PC-9 (cell line): ENCODE data around the gene ANKIB1.

Experiments
- EZH2 ChIP-seq: fragments of 200-600 bp; sonication (generic); IDR thresholded peaks from 2 replicates; pipeline ENCODE4 v1.8.0; 2017; ENCODE audit warnings: antibody characterized with exemption, low read depth
- TF ChIP-seq, protein P1 (sequence below): fragments of 200-600 bp; sonication (generic); conservative IDR thresholded peaks from 2 replicates; pipeline ENCODE4 v1.6.1; 2017; ENCODE audit warnings: mixed run types, antibody characterized with exemption, mild to moderate bottlenecking, moderate library complexity

DNA sequence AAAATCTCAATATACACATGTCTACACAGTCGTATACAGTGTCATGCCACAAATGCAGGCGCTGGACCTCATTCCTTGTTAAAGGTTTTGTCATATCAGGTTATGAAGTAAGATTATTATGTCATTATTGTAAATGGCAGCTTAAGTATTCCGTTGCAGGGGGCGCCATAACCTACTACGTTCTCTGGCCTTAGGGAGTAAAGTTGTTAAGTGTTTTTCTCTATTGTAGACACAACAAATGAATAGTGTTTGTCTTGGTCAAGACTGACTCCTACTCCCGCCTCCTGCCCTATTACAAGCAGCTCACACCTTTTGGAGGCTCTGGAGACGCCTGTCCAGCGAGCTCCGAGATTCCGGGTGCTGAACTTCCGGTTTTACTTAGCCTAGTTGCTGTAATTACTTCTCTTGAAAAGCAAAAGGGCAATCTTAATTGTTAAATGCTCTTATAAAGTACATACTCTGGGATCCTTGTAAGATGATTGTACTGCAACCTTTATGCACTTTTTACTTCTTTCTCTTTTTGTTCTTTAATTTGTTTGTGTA, 202.5 kb downstream of the ANKIB1 start:
- TF ChIP-seq, protein P1, sequence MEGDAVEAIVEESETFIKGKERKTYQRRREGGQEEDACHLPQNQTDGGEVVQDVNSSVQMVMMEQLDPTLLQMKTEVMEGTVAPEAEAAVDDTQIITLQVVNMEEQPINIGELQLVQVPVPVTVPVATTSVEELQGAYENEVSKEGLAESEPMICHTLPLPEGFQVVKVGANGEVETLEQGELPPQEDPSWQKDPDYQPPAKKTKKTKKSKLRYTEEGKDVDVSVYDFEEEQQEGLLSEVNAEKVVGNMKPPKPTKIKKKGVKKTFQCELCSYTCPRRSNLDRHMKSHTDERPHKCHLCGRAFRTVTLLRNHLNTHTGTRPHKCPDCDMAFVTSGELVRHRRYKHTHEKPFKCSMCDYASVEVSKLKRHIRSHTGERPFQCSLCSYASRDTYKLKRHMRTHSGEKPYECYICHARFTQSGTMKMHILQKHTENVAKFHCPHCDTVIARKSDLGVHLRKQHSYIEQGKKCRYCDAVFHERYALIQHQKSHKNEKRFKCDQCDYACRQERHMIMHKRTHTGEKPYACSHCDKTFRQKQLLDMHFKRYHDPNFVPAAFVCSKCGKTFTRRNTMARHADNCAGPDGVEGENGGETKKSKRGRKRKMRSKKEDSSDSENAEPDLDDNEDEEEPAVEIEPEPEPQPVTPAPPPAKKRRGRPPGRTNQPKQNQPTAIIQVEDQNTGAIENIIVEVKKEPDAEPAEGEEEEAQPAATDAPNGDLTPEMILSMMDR, result peak; percentile 66
- TF ChIP-seq EZH2, result no peak
